Measurements from ENCODE around the gene AKT3.
A peak's percentile ranks its signal among the peaks of the same experiment; 100 is the strongest.

The AKT3 gene

DNA sequence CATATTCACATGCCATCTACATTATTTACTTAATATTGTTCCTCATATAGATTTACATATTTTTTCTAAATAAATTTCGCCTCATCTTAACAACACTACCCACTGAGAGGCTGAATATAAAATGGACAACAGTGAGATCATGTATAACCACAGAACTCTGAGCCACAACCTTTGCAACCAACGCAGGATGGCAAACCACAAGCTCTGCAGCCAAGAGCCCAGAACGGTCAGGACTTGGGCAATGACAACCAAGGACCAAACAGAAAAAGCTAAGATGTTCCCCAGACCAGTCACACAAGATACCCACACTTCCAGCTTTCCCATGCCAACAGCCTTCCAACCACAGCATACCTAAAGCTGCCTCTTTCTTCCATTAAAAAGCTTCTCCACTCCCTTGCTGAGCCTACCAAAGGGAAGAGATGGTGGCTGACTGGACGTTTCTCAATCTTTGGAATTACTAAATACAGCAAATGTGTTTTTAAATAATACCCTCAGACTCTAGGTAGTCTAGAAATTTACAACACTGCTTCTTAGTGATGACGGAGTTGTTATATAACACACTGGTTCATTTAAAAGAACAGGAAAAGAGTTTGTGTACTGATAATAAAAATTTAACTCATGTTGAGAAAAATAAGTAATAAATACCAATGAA, 117.9 kb downstream of the AKT3 start:
- DNase-seq (ENCODE audit: low spot score), result no peak

DNA sequence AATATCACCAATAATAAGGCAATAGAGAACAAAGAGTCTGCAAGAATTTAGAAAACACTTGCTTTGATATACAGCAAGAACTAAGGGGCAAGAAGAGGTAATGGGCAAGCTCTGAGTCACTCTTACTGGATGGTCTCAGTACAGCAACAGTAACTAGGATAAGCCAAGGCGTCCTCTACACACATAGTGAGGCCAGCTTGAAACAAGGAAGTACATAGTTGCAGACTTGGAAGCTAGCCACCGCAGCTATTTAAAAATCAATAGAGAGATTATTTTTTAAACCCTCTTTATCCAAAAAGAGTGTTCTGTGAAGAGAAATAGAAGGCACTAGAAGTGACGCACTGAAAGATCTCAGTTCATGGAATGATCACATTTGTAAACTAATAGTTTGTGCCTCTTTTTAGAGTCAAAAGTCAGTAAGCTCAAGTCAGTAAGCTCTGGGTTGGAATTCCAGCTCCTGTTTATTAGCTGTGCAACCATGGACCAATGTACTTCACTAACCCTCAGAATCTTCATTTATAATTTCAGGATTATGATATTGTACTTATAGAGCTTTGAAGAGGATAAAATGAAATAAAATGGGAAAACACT, 118.6 kb downstream of the AKT3 start:
- DNase-seq (ENCODE audit: low spot score), result peak; percentile 88

DNA sequence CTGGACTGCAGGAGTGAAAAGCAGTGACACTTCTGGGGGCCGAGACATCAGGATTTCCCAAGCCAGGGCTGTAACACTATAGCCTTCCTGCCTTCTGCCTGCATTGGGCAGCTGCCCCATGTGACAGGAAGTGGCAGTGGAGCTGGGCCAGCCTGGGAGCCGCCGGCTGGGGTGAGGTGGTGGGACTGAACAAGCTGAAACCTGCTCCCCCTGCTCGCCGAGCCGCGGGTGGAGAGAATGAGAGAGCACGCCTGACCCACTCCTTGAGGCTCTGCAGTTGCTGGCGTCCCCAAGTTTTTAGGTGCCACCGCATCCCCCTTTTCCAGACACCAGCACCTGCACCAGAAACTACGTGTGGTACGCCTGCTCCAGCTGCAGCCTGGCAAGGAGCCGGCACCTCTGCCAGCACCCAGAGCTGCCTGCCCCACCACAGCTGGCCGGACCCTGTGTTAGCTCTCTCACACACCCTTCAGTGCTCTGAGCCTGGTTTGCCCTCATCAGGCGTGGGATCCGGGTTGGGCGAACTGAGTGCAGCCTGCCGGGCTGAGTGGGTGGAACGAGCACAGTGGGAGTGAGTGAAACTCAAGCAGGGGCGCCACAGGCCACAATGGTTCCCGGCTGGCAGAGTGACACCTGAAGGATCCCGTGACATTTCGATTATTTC, 119.4 kb downstream of the AKT3 start:
- no peak for DNase-seq (ENCODE audit: low spot score)

DNA sequence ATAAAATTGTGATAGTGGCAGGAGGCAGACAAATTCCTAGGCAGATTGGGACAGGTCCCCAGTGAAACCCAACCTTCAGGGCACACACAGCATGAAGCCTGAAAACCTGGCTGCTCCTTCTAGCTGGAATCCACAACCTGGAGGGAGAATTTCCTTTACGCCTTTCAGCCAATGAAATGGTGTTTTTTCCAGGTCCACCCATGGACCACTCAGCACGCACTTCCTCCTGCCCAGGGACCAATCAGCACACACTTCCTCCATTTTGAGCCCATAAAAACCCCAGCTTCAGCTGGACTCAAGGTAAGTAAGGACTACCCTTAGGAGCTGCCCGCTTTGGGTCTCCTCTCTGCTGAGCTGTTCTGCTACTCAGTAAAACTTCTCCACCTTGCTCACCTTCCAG, 120.1 kb downstream of the AKT3 start:
- no peak for DNase-seq (ENCODE audit: low spot score)

DNA sequence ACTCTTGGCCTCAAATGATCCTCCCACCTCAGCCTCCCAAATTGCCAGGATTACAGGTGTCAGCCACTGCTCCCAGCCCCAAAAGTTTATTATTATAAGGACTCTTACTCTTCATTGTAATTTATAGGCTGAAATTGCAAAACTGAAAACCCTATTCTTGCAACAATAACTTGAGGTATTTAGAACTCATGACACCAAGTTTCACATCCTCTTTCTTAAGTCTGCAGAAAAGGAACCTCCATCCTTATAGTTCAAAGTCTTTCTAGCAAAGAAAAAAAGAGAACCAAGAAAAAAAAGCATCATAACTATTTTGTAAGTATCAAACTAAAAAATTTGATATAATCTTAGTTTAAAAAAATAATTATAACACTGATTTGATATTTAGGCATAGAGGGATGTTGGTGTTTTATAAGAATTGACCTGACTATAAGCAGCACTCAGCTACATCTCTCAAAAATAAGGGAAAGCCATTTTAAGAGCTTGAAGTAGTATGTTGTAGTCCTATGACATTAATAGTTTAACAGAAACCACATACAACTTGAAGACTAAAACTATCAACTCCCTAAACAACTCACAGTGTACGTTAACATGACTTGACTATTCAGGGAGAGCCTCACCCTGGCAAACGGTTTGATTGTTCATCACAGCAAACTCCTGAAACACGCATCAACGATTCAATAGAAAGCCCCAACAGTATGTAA, 122.4 kb downstream of the AKT3 start:
- peak; percentile 78 for DNase-seq (ENCODE audit: low spot score)

DNA sequence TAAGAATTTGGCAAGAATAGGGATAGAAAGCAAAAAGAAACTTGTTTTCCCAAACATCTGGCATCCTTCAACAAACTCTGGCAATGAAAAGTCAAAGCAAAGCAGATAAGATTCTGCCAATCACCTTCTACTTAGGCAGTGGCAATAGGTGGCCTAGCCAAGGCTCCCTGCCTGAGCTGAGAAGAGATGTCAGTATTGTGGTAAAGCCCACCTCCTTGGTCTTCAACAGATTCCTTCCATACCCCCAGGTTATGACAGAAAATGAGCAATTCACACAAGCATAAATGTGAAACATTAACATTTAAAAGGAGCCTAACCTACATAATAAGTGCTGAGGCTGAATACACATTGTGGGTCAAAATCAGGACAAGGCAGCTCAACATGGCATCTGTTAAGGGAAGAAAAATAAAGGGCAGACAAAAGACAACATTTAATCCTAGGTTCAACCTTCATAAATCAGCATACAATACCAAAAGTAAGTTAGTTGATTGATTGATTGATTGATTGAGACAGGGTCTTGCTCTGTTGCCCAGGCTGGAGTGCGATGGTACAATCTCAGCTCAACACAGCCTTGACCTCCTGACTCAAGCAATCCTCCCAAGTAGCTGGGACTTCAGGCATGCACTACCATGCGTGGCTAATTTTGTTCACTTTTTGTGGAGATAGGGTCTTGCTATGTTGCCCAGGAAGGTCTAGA, 123.1 kb downstream of the AKT3 start:
- DNase-seq (ENCODE audit: low spot score), result no peak

DNA sequence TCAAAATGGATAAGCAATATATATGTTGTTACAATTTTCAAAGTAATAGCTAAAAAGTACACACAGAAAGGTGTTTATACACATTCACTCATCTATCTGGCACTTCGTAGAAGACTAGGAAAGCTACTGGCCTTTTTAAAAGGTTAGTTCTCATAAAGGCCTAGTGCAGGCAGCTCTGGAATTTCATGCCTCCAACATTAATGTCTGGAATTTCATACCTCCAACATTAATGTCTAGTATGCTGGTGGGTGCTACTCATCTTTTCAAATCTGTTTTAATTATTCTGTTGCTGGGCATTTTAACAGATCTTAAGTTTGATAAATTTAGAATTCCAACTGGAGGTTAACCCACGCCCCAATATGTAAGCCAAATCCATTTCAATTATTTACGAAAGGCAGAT, 124.2 kb downstream of the AKT3 start:
- DNase-seq (ENCODE audit: low spot score), result no peak

DNA sequence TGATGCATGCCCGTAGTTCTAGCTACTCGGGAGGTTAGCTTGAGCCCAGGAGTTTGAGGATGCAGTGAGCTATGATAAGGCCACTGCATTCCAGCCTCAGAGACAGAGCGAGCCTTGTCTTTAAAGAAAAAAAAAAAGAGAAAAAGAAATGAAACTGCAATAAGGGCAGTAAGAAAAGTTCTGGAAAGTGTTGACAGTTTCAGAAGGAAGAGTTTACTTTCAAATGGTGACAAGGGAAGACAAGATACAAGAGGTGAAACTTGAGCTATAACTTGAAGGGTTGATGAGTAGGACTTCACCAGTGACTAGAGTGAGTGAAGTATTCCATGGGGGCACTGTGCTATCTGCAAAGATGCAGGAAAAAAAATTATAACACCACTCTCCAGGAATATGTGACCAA, 125.0 kb downstream of the AKT3 start:
- DNase-seq (ENCODE audit: low spot score), result no peak

DNA sequence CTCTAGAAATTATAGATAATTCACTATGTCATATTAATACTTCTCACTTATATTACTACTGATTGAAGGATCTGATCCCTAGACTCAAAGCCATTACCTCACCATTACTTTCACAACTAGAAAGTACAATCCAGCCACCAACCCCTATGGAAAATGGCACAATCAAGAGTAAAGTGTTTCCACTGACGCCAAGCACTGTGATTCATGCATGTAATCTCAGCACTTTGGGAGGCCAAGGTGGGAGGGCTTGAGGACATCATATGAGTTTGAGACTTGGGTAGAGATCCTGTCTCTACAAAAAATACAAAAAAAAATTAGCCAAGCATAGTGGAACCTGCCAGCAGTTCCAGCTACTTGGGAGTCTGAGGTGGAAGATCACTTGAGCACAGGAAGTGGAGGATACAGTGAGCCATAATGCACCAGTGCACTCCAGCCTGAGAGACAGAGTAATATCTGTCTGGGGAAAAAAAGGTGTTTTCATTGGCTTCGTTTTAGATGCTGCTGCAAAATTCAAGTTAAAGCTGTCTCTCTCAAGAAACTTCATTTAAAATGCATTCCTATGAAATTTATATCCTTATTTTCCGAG, 126.5 kb downstream of the AKT3 start:
- no peak for DNase-seq (ENCODE audit: low spot score)

DNA sequence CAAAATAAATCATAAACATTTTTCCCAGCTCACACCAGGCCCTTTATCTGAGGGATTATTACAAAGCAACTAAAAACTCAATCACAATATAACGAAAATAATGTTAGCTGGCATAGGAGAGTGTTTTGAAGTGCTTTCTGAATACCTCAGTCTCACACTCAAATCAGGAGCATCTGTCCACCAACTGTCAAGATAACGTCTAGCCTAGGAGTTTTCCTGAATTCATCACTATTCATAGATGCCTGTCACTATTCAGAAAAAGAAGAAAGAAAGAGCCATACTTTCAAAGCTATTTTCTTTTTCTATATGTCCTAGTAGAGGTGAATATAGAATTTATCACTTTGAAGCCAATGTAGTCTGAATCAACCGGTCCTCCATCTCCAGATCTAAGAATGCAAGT, 127.0 kb downstream of the AKT3 start:
- no peak for DNase-seq (ENCODE audit: low spot score)

DNA sequence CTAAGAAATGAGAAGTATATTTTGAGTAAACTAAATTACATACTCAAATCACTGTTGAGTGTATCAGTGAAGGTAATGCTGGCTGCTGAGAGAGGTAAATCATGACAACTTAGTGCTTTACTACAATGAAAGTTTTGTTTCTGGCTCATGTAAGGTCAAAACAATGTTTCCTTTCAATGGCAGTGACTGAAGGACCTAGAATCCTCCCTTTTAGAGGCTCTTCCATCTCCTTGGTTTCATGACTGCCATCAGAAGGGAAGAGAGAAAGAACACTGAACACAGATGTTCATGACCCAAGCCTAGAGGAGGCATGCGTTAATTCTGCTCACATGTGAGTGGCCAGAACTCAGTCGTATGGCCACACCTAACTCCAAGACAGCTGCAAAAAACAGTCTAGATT, 130.6 kb downstream of the AKT3 start:
- DNase-seq (ENCODE audit: low spot score), result no peak

DNA sequence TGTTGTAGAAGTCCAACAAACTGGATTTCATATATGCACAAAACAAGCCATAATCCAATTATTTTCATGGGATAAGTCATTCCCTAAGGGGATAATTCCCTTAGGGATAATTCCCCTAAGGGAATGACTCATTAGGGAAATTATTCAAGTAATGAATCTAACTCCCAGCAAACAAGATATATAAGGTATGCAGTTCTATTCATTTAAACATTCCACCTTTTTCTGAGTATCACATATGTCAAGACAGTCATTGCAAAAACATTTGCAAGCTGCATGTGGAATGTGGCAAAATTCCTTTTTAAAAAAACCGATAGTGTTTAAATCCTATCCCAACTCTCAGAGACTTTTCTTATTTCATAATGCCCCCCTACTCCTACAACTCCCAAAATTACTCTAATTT, 131.2 kb downstream of the AKT3 start:
- no peak for DNase-seq (ENCODE audit: low spot score)

DNA sequence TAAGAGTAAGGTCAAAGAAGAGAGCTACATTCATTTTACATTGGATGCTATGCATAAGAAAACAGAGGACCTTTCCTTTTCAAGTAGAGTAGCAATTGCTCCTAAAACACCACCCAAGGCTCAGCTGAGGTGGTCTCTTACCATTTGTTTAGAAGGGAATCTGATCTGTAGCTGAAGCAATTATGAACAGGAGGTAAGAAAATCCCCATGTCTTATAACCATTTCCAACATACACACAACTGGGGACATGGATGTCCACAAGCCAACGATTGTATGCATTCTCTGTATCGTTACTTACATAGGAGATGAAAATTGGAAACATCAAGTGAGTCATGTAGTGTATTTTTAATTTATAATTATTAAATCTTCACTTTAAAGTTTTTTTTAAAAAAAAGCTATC, 132.0 kb downstream of the AKT3 start:
- DNase-seq (ENCODE audit: low spot score), result no peak

DNA sequence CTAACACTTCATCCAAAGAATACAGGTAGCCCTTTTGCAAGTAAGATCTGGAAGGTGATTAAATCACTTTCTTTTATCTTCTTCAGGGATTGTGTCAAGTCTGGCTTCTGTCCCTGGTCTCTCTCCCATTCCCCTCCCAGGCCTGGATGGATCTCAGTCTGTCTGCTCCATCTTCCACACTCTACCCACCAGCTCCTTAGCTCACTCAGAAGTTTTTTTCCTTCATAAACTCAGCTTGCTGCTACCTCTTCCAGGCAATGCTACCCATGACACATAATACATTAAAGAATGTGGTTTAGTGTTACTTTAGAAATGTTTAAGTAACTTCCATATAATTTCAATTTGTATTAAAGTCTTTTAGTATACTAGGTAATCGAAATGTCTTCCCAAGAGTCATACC, 133.1 kb downstream of the AKT3 start:
- DNase-seq (ENCODE audit: low spot score), result no peak

DNA sequence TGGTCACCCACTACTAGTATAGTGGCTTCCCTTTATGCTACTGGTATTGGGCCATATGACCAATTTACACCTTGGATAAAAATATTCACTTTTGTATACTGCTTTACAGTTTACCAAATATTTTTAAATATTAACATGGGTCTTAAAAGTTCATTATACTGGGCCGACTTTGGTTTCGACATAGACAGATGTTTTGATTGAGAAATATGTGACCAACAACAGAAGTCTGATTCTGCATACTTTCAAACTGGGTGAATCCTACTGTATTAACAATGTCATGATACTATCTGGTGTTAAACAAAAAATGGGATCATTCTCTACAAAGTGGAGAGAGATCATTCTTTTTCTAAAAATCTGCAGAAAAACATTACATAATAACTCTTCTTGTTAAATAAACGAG, 134.8 kb downstream of the AKT3 start:
- DNase-seq (ENCODE audit: low spot score), result no peak

DNA sequence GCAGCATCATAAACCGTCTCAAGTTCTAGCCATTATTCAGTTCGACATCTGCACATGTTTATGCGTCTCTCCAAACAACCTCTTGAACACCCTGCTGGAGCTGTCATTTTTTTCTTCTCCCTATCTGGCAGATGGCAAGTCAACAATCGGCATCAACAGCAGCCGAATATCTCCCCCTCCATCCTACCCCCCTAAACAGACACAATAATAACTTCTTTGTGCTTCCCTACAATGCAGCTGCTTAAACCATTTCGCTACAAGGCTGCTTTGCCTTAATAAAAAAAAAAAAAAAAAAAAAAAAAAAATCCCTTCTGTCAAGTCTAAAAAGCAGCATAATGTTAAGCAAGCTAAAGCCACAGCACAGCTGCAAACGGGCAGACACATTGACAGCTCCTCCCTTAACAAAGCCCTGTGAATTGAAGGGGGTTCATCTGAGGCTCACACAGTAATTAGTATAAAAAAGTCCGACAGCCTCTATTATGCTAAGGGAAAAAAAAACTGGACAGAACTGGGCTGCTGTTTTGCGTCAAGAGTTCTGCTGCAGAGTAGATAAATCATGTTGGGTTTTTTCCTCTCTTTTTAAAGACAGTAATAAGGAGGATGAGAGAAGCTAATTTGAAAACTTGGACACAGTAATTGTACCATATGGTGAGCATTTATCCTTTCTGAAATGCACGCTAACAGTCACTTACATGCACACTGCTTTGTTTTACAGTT, 136.4 kb downstream of the AKT3 start:
- DNase-seq (ENCODE audit: low spot score), result peak; percentile 97

DNA sequence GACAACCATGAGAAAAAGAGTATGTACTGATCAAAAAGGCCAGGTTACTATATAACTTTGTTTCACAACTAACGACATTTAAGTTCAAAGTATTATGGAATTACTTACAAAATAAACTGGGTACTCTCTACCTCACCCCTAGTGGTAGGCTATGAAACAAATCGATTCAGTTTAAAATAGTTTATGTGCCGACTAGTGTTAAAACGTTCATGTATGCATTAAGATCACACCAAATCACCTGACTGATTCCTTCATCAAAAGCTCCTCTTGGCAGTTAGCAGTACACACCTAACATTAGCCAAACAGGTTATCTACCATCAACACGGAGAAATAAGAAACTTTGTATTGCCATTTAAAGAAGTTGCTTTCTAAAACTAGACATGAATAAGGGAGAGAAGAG, 137.1 kb downstream of the AKT3 start:
- no peak for DNase-seq (ENCODE audit: low spot score)

DNA sequence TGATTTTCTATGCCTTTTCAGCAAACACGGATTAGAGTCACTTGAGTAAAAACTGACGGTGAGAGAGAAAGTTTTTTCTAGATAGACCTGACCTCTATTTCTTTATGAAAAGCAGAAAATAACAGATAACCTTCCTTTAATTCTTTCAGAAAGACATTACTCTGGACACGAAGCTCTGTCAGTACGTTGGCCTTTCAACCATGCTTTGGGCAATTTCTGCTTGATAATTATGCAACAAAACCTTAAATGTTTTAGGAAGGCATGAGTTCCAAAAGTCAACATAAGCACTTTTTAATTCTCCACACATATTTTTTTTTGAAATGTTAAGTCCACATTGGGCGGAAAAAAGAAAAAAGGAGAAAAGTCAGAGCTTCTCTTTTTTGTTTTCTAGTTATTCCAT, 137.8 kb downstream of the AKT3 start:
- no peak for DNase-seq (ENCODE audit: low spot score)

DNA sequence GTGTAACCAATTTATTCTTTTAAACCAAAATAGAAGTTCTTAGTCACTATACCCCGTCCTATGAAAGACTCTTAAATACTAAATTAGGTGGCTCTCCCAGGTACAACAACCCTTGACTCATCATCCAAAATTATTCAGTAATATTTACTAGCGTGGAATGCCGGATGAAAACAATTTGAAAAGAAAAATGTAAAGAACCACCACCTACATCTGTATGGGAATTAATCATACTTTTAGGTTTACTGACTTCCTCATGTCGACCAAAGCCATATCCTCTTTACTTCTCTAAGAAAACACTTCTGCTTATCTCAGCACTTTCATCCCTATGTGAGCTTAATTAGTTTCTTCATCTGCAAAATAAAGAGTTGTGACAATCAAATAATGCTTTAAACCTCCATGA, 139.6 kb downstream of the AKT3 start:
- no peak for DNase-seq (ENCODE audit: low spot score)

DNA sequence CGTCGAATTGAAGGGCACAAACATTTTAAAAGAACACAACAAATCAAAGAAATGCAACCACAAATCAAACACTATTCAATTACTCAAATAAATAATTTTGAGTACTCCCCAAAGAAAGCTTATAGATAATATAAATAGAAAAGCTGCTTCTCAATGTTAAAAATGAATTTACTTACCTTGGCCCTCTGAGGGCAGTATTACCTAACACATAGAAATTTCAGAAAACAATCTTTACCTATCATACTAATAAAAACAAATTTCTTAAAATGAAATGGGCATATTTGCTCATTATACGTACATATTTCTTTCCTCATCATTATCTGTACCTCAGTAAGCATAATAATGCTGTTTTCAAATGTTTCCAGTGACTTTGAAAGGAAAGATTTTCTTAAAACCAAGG, 141.8 kb downstream of the AKT3 start:
- DNase-seq (ENCODE audit: low spot score), result no peak

DNA sequence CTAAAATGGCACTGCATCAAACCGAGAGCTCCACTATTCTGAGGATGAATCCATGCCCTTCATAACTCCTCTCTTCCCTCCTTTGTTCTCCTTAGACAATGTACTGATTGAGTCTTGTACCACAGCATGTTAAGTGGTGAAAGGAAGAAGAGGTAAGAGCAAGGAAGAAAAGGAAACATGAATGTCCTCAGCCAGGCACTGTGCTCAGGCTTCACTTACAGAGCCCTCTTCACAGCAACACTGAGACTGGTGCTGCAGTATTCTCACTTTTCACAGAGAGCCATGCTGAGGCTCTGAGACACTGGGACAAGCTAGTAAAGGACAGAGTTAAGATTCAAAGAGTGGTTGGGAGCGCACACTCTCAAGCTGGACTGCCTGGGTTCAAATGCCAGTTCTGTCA, 143.5 kb downstream of the AKT3 start:
- DNase-seq (ENCODE audit: low spot score), result peak; percentile 71

DNA sequence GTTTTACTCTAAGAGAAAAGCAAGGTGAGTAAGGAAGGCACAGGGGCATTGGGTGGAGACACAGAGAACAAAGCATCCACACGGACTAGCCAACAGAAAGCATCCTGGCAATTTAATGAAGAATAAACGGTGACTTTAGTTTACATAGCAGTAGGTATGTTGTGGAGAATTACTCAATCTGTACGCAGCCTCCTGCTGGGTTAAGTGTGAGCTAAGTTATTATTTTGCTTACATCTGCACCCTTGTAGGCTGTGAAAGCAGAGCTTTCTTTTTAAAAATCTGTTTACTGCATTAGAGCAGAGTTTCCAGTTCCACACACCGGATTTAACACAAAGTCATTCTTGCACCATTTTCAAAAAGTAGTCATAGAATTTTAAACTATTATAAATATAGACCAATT, 144.5 kb downstream of the AKT3 start:
- DNase-seq (ENCODE audit: low spot score), result no peak

Data from pons (tissue), 1 donor.